ENCODE data around the gene LRIG1.

LRIG1 gene

GRCh38 chr3:66492672-66493071 lies 8.2 kb downstream of the LRIG1 start:
- Histone ChIP-seq H3K4me3 (ENCODE audit: low read length) (no peak overlapping the region), H3K4me2 (ENCODE audit: low read depth, low read length) (no peak overlapping the region)

GRCh38 chr3:66492071-66492470 lies 8.8 kb downstream of the LRIG1 start:
- Histone ChIP-seq H3K9ac (ENCODE audit: low read length) (peak overlapping the region; percentile 43; the same call in 1 of the 2 replicates), H3K9me3 (replicated peaks; ENCODE audit: insufficient read depth, low read length) (no peaks in the 10 kb centered on the region), H3K27ac (ENCODE audit: low read length) (peak overlapping the region; percentile 79; the same call in 1 of the 2 replicates), H3K27me3 (replicated peaks; ENCODE audit: insufficient read depth, low read length) (no peaks in the 10 kb centered on the region), H3K9me2 (replicated peaks; ENCODE audit: insufficient read depth, low read length) (no peaks in the 10 kb centered on the region), H3K4me2 (ENCODE audit: low read depth, low read length) (peak overlapping the region; percentile 67; the same call in 1 of the 2 replicates), H3K4me1 (ENCODE audit: low read length) (peaks cover 83% of the 10 kb centered on the region), H2AFZ (ENCODE audit: low read length) (no peak overlapping the region), H4K20me1 (ENCODE audit: insufficient read depth, low read length) (no peaks in the 10 kb centered on the region), H3K36me3 (replicated peaks; ENCODE audit: insufficient read depth, low read length) (no peaks in the 10 kb centered on the region), H3F3A (ENCODE audit: insufficient read depth, low read length) (peaks cover 66% of the 10 kb centered on the region), H3K4me3 (ENCODE audit: low read length) (no peak overlapping the region), H3K79me2 (ENCODE audit: low read length) (peaks cover 94% of the 10 kb centered on the region)
- no peak for TF ChIP-seq EZH2 (optimal IDR thresholded peaks at IDR 0.05; ENCODE audit: low read depth, low read length)
- no peak for TF ChIP-seq EZH2phosphoT487 (IDR thresholded peaks at IDR 0.05; ENCODE audit: low read length)
- no peak for TF ChIP-seq CTCF (IDR thresholded peaks at IDR 0.05; ENCODE audit: low read length)
- no peak for DNase-seq

More at GRCh38 chr3:66492672-66493071, 8.2 kb downstream of the LRIG1 start:
- H3K36me3 ChIP-seq (replicated peaks; ENCODE audit: insufficient read depth, low read length): no peaks in the 10 kb centered on the region
- H4K20me1 ChIP-seq (ENCODE audit: insufficient read depth, low read length): no peaks in the 10 kb centered on the region
- no peak overlapping the region for H3K27ac ChIP-seq (ENCODE audit: low read length)
- H2AFZ ChIP-seq (ENCODE audit: low read length): no peak overlapping the region
- no peak for DNase-seq
- H3F3A ChIP-seq (ENCODE audit: insufficient read depth, low read length): peaks cover 72% of the 10 kb centered on the region
- peaks cover 94% of the 10 kb centered on the region for H3K79me2 ChIP-seq (ENCODE audit: low read length)
- H3K9me2 ChIP-seq (replicated peaks; ENCODE audit: insufficient read depth, low read length): no peaks in the 10 kb centered on the region
- no peaks in the 10 kb centered on the region for H3K27me3 ChIP-seq (replicated peaks; ENCODE audit: insufficient read depth, low read length)
- H3K9me3 ChIP-seq (replicated peaks; ENCODE audit: insufficient read depth, low read length): no peaks in the 10 kb centered on the region
- H3K4me1 ChIP-seq (ENCODE audit: low read length): peaks cover 86% of the 10 kb centered on the region
- TF ChIP-seq EZH2phosphoT487 (IDR thresholded peaks at IDR 0.05; ENCODE audit: low read length) (no peak), EZH2 (optimal IDR thresholded peaks at IDR 0.05; ENCODE audit: low read depth, low read length) (no peak), CTCF (IDR thresholded peaks at IDR 0.05; ENCODE audit: low read length) (no peak)
- no peak overlapping the region for H3K9ac ChIP-seq (ENCODE audit: low read length)

GRCh38 chr3:66490984-66491383 lies 9.8 kb downstream of the LRIG1 start:
- peak overlapping the region; percentile 67 for H3K4me2 ChIP-seq (ENCODE audit: low read depth, low read length)
- peaks cover 72% of the 10 kb centered on the region for H3K4me1 ChIP-seq (ENCODE audit: low read length)
- peak overlapping the region; percentile 46 for H3K4me3 ChIP-seq (ENCODE audit: low read length)
- H3F3A ChIP-seq (ENCODE audit: insufficient read depth, low read length): peaks cover 55% of the 10 kb centered on the region
- H3K36me3 ChIP-seq (replicated peaks; ENCODE audit: insufficient read depth, low read length): no peaks in the 10 kb centered on the region
- peak overlapping the region; percentile 43 for H3K9ac ChIP-seq (ENCODE audit: low read length)
- no peaks in the 10 kb centered on the region for H4K20me1 ChIP-seq (ENCODE audit: insufficient read depth, low read length)
- DNase-seq: peak; percentile 54
- peak overlapping the region; percentile 79 for H3K27ac ChIP-seq (ENCODE audit: low read length)
- no peak overlapping the region for H2AFZ ChIP-seq (ENCODE audit: low read length)
- no peaks in the 10 kb centered on the region for H3K9me3 ChIP-seq (replicated peaks; ENCODE audit: insufficient read depth, low read length)
- no peaks in the 10 kb centered on the region for H3K27me3 ChIP-seq (replicated peaks; ENCODE audit: insufficient read depth, low read length)
- no peaks in the 10 kb centered on the region for H3K9me2 ChIP-seq (replicated peaks; ENCODE audit: insufficient read depth, low read length)
- peaks cover 94% of the 10 kb centered on the region for H3K79me2 ChIP-seq (ENCODE audit: low read length)
- TF ChIP-seq EZH2 (optimal IDR thresholded peaks at IDR 0.05; ENCODE audit: low read depth, low read length) (no peak), EZH2phosphoT487 (IDR thresholded peaks at IDR 0.05; ENCODE audit: low read length) (no peak), CTCF (IDR thresholded peaks at IDR 0.05; ENCODE audit: low read length) (no peak)

Data from MM.1S (cell line).